CD14-positive monocyte (primary cell): ENCODE measurements around the gene RHOH. TPM values are rescaled to one million over a fixed set of nuclear protein-coding genes. Genes with fewer than 3 reads are reported as not detected.

Source experiments
- DNase-seq, 3 donors: peaks; one replicate each; pipeline ENCODE4 v3.0.0-alpha.2; 2011 to 2022
- H2AFZ ChIP-seq: 2 replicates; pipeline ENCODE4 v1.6.0; 2012; ENCODE audit warnings: mild to moderate bottlenecking, low read depth, low read length, inconsistent platforms; ENCODE audit not compliant: insufficient read depth, poor library complexity, severe bottlenecking
- H3K27ac ChIP-seq, 2 donors: 1 replicate in 1 of 2; 2 replicates in 1 of 2; pipeline ENCODE4 v1.5.1; 2012 to 2013; ENCODE audit warnings: low read length in 2 of 2, control low read depth in 1 of 2, inconsistent platforms in 1 of 2, low read depth in 1 of 2, mild to moderate bottlenecking in 1 of 2
- H3K27me3 ChIP-seq, 2 donors: one replicate each; pipeline versions ENCODE4 v1.6.0 to v1.6.1; 2011 to 2013; ENCODE audit warnings: low read length in 2 of 2; ENCODE audit not compliant: control insufficient read depth in 2 of 2, insufficient read depth in 2 of 2
- H3K36me3 ChIP-seq, 2 donors: replicated peaks in 1 of 2; 1 replicate in 1 of 2; 2 replicates in 1 of 2; pipeline versions ENCODE4 v1.5.1 to v1.6.1; 2012 to 2013; ENCODE audit warnings: low read length in 2 of 2, control low read depth in 1 of 2, inconsistent platforms in 1 of 2, mild to moderate bottlenecking in 1 of 2; ENCODE audit not compliant: insufficient read depth in 2 of 2, control insufficient read depth in 1 of 2
- H3K4me1 ChIP-seq, 2 donors: 1 replicate in 1 of 2; 2 replicates in 1 of 2; pipeline versions ENCODE4 v1.5.1 to v1.6.1; 2012 to 2013; ENCODE audit warnings: low read length in 2 of 2, control low read depth in 1 of 2, inconsistent platforms in 1 of 2, mild to moderate bottlenecking in 1 of 2, moderate library complexity in 1 of 2; ENCODE audit not compliant: insufficient read depth in 2 of 2, control insufficient read depth in 1 of 2
- H3K4me2 ChIP-seq: replicated peaks from 2 replicates; pipeline ENCODE3; 2012; ENCODE audit warnings: low read length, moderate library complexity, mild to moderate bottlenecking; ENCODE audit not compliant: poor library complexity, severe bottlenecking; ENCODE audit errors: extremely low read depth
- H3K4me3 ChIP-seq, 3 experiments: fragments of 200-600 bp in 1 of 3; sonication (generic) in 1 of 3; replicated peaks in 1 of 3; 1 replicate in 2 of 3; 2 replicates in 1 of 3; pipeline ENCODE4 v1.5.1; 2011 to 2013; ENCODE audit warnings: low read length in 3 of 3, mild to moderate bottlenecking in 3 of 3, control low read depth in 2 of 3, low read depth in 2 of 3, inconsistent platforms in 1 of 3, moderate library complexity in 1 of 3
- H3K79me2 ChIP-seq: 2 replicates; pipeline ENCODE4 v1.6.0; 2012; ENCODE audit warnings: mild to moderate bottlenecking, control low read depth, inconsistent platforms, low read length, moderate library complexity; ENCODE audit not compliant: insufficient read depth
- H3K9ac ChIP-seq: 2 replicates; pipeline ENCODE4 v1.6.0; 2017; ENCODE audit warnings: low read length, mild to moderate bottlenecking; ENCODE audit not compliant: insufficient read depth, poor library complexity, severe bottlenecking
- H3K9me3 ChIP-seq, 2 donors: replicated peaks in 1 of 2; 1 replicate in 1 of 2; 2 replicates in 1 of 2; pipeline versions ENCODE4 v1.5.1 to v1.6.1; 2012 to 2013; ENCODE audit warnings: low read length in 2 of 2, control low read depth in 1 of 2; ENCODE audit not compliant: control insufficient read depth in 1 of 2, insufficient read depth in 1 of 2
- H4K20me1 ChIP-seq: 2 replicates; pipeline ENCODE4 v1.6.0; 2012; ENCODE audit warnings: mild to moderate bottlenecking, low read length, control low read depth, moderate library complexity; ENCODE audit not compliant: insufficient read depth
- H3K27ac Mint-ChIP-seq, 7 donors: one replicate each; pipeline ENCODE4 v1.8.0; 2020; ENCODE audit warnings: mild to moderate bottlenecking in 7 of 7, mixed read lengths in 7 of 7, moderate library complexity in 6 of 7, inconsistent platforms in 2 of 7
- H3K27me3 Mint-ChIP-seq, 3 donors: one replicate each; pipeline ENCODE4 v1.8.0; 2021 to 2022; ENCODE audit warnings: low read depth in 3 of 3, mild to moderate bottlenecking in 3 of 3, mixed read lengths in 3 of 3, moderate library complexity in 3 of 3, inconsistent platforms in 1 of 3
- H3K36me3 Mint-ChIP-seq, 2 donors: one replicate each; pipeline ENCODE4 v1.8.0; 2020; ENCODE audit warnings: mixed read lengths in 2 of 2, inconsistent platforms in 1 of 2, mild to moderate bottlenecking in 1 of 2
- H3K4me1 Mint-ChIP-seq: one replicate; pipeline ENCODE4 v1.8.0; 2020; ENCODE audit warnings: mild to moderate bottlenecking, mixed read lengths
- H3K4me3 Mint-ChIP-seq, 2 donors: one replicate each; pipeline ENCODE4 v1.8.0; 2020; ENCODE audit warnings: mild to moderate bottlenecking in 2 of 2, mixed read lengths in 2 of 2, moderate library complexity in 1 of 2
- H3K9me3 Mint-ChIP-seq, 7 donors: one replicate each; pipeline ENCODE4 v1.8.0; 2020 to 2022; ENCODE audit warnings: mixed read lengths in 7 of 7, mild to moderate bottlenecking in 6 of 7, moderate library complexity in 6 of 7, inconsistent platforms in 2 of 7
- CTCF ChIP-seq: fragments of 200-600 bp; IDR thresholded peaks from one replicate; pipeline ENCODE4 v1.8.0; 2022; ENCODE audit warnings: antibody characterized with exemption, mild to moderate bottlenecking
- WGBS: methylation state at CpG from one replicate; pipeline ENCODE4 v1.1.5; 2013; ENCODE audit warnings: missing lambda C conversion rate; ENCODE audit not compliant: insufficient coverage; 5-methylcytosine and 5-hydroxymethylcytosine counted together
- intact Hi-C, 2 donors: fragments of 100-400 bp; cut with micrococcal nuclease; formaldehyde crosslinking; loops; one replicate each; pipeline versions ENCODE4 v1.15.0 to v1.15.1; 2023
- polyA plus RNA-seq, 3 donors: library from polyadenylated mRNA; depleted of rRNA in 1 of 3; unstranded in 2 of 3; stranded (reverse) in 1 of 3; fragments of 300-500 nt in 2 of 3; fragments of >200 nt in 1 of 3; fragmentation: Illumina TruSeq in 2 of 3; gene quantifications; 1 replicate in 2 of 3; 2 replicates in 1 of 3; pipeline ENCODE4 v1.2.3, GENCODE V29; 2012 to 2021

RHOH gene
- polyA plus RNA-seq, 3 donors, result 0.16 to 1.4 (median 1.2) TPM

- no peak overlapping the region for H2AFZ ChIP-seq
- no peaks in the 10 kb centered on the region for H3K9me3 ChIP-seq
- H4K20me1 ChIP-seq, result no peaks in the 10 kb centered on the region
- no peak for TF ChIP-seq CTCF
- no peaks in the 10 kb centered on the region for H3K27me3 ChIP-seq
- H3K36me3 ChIP-seq, result no peaks in the 10 kb centered on the region
- Mint-ChIP-seq H3K9me3 (peaks cover 4 to 11% (median 6%) of the 10 kb centered on the region in 7 donors), H3K27me3 (peaks cover 0 to 3% (median 2%) of the 10 kb centered on the region in 3 donors), H3K36me3 (peaks cover 9% of the 10 kb centered on the region in 2 donors), H3K4me3 (no peak overlapping the region), H3K27ac (peak overlapping the region in 1 of 7 donors; percentile 31), H3K4me1 (peaks cover 10% of the 10 kb centered on the region)
- no peak overlapping the region for H3K4me3 ChIP-seq
- H3K9ac ChIP-seq, result no peak overlapping the region
- peaks cover 0 to 7% of the 10 kb centered on the region in 2 donors for H3K4me1 ChIP-seq
- DNase-seq, result no peak
- H3K79me2 ChIP-seq, result no peaks in the 10 kb centered on the region
- H3K4me2 ChIP-seq, result no peak overlapping the region
- H3K27ac ChIP-seq, result no peak overlapping the region
- intact Hi-C loops, result no loop called here
Measured at GRCh38 chr4:40170588-40170987, 26.2 kb upstream of the RHOH start.

DNA sequence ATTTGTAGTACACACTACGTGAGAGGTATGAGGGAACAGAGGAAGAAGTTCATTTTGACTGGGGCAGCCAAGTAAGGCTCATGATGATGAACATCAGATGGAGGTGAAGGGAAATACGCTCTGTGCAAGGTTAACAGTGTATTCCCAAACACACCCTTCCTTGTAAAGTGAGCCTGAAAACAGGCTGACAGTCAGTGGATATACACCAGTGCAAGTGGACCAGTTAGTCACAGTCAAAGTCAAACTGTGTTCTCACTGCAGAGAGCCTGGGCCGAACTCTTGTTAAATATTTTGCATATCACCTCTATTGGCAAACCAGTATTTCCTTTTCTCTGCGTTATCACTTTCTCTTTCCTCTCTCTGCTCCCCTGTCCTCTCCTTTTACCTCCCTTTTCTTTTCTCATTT lies 23.4 kb upstream of the RHOH start:
- Histone ChIP-seq H3K9ac (no peak overlapping the region), H2AFZ (no peak overlapping the region), H3K27me3 (no peaks in the 10 kb centered on the region), H3K4me3 (no peak overlapping the region), H3K4me2 (no peak overlapping the region), H4K20me1 (no peaks in the 10 kb centered on the region), H3K4me1 (peaks cover 0 to 7% of the 10 kb centered on the region in 2 donors), H3K36me3 (no peaks in the 10 kb centered on the region), H3K9me3 (no peaks in the 10 kb centered on the region), H3K79me2 (no peaks in the 10 kb centered on the region), H3K27ac (no peak overlapping the region)
- H3K36me3 Mint-ChIP-seq, result peaks cover 0 to 1% of the 10 kb centered on the region in 2 donors
- H3K27ac Mint-ChIP-seq, result peak overlapping the region in 1 of 7 donors; percentile 14
- peaks cover 0 to 3% (median 2%) of the 10 kb centered on the region in 3 donors for H3K27me3 Mint-ChIP-seq
- peaks cover 10% of the 10 kb centered on the region for H3K4me1 Mint-ChIP-seq
- intact Hi-C loops, result no loop called here
- TF ChIP-seq CTCF, result no peak
- WGBS, result 64% methylated on average over 2 of the region's 4 CpGs
- no peak for DNase-seq
- peaks cover 0 to 3% (median 0%) of the 10 kb centered on the region in 7 donors for H3K9me3 Mint-ChIP-seq
- no peak overlapping the region for H3K4me3 Mint-ChIP-seq
